H1 (cell line): ENCODE measurements around the gene PTPN12. TPM values are rescaled to one million over a fixed set of nuclear protein-coding genes. Genes with fewer than 3 reads are reported as not detected.

Experiments
- CTCF ChIA-PET: fragments of 300-600 bp; sonication (Branson Sonifier 250); formaldehyde crosslinking; loops from one replicate; lab custom pipeline; 2021; ENCODE audit not compliant: partially characterized antibody; lab: Charles Lee
- POLR2A ChIA-PET: fragments of 300-600 bp; sonication (Branson Sonifier 250); formaldehyde crosslinking; loops from one replicate; lab custom pipeline; 2021; ENCODE audit warnings: inconsistent platforms; ENCODE audit not compliant: partially characterized antibody; lab: Charles Lee
- DNase-seq, 2 experiments: peaks; one replicate each; pipeline versions ENCODE4 v3.0.0 to v3.0.0-alpha.2; 2010 to 2022; ENCODE audit warnings: low spot score in 2 of 2, low read depth in 1 of 2, mixed read lengths in 1 of 2
- FAIRE-seq: peaks from 2 replicates; lab custom pipeline; 2011; peaks lifted over from hg19 to GRCh38; lab: Jason Lieb, UNC
- H2AFZ ChIP-seq: 2 replicates; pipeline ENCODE4 v1.8.1; 2012; ENCODE audit warnings: low read length, inconsistent platforms
- H2AK5ac ChIP-seq: 2 replicates; pipeline ENCODE4 v1.6.1; 2013; ENCODE audit warnings: low read depth, low read length
- H2BK120ac ChIP-seq: replicated peaks from 2 replicates; pipeline ENCODE3; 2013; ENCODE audit warnings: low read depth, low read length, inconsistent platforms
- H2BK12ac ChIP-seq: 2 replicates; pipeline ENCODE4 v1.6.1; 2013; ENCODE audit warnings: low read depth, low read length
- H2BK15ac ChIP-seq: 2 replicates; pipeline ENCODE4 v1.6.1; 2013; ENCODE audit warnings: low read length
- H2BK20ac ChIP-seq: 2 replicates; pipeline ENCODE4 v1.6.1; 2013; ENCODE audit warnings: low read length
- H2BK5ac ChIP-seq: 2 replicates; pipeline ENCODE4 v1.6.1; 2013; ENCODE audit warnings: low read depth, low read length
- H3K14ac ChIP-seq: 2 replicates; pipeline ENCODE4 v1.6.1; 2013; ENCODE audit warnings: inconsistent platforms; ENCODE audit not compliant: insufficient read length
- H3K18ac ChIP-seq: 2 replicates; pipeline ENCODE4 v1.6.1; 2013; ENCODE audit warnings: low read length; ENCODE audit errors: extremely low read depth
- H3K23ac ChIP-seq: 2 replicates; pipeline ENCODE4 v1.6.1; 2013; ENCODE audit warnings: inconsistent platforms; ENCODE audit not compliant: insufficient read length
- H3K23me2 ChIP-seq: 2 replicates; pipeline ENCODE4 v1.6.1; 2013; ENCODE audit warnings: low read depth, low read length
- H3K27ac ChIP-seq: 2 replicates; pipeline ENCODE4 v1.6.1; 2011; ENCODE audit warnings: low read depth, low read length, inconsistent platforms
- H3K27me3 ChIP-seq, 4 experiments: replicated peaks in 1 of 4; 1 replicate in 1 of 4; 2 replicates in 3 of 4; pipeline versions ENCODE4 v1.6.1 to v1.8.1; 2011 to 2013; ENCODE audit warnings: low read length in 3 of 4, mild to moderate bottlenecking in 3 of 4, inconsistent platforms in 2 of 4, mixed read lengths in 2 of 4, moderate library complexity in 1 of 4; ENCODE audit not compliant: control insufficient read depth in 3 of 4, insufficient read depth in 3 of 4; ENCODE audit errors: extremely low read depth in 1 of 4
- H3K36me3 ChIP-seq, 4 experiments: 2 replicates each; pipeline versions ENCODE4 v1.6.1 to v1.8.1; 2011 to 2013; ENCODE audit warnings: mild to moderate bottlenecking in 4 of 4, low read length in 3 of 4, moderate library complexity in 2 of 4, control low read depth in 1 of 4, inconsistent platforms in 1 of 4; ENCODE audit not compliant: insufficient read depth in 4 of 4, control insufficient read depth in 2 of 4
- H3K4ac ChIP-seq: replicated peaks from 2 replicates; pipeline ENCODE3; 2013; ENCODE audit warnings: low read length, low read depth, mixed read lengths, inconsistent platforms; ENCODE audit not compliant: insufficient read length
- H3K4me1 ChIP-seq, 4 experiments: replicated peaks in 1 of 4; 1 replicate in 1 of 4; 2 replicates in 3 of 4; pipeline versions ENCODE4 v1.6.1 to v1.8.1; 2011 to 2013; ENCODE audit warnings: low read length in 3 of 4, inconsistent platforms in 2 of 4, mixed read lengths in 1 of 4; ENCODE audit not compliant: insufficient read depth in 4 of 4, control insufficient read depth in 3 of 4
- H3K4me2 ChIP-seq, 2 experiments: 2 replicates each; pipeline versions ENCODE4 v1.6.1 to v1.8.1; 2011 to 2013; ENCODE audit warnings: low read depth in 2 of 2, low read length in 2 of 2, control low read depth in 1 of 2, inconsistent platforms in 1 of 2, mild to moderate bottlenecking in 1 of 2; ENCODE audit not compliant: insufficient read depth in 1 of 2
- H3K4me3 ChIP-seq, 4 experiments: fragments of 200-600, 300-600 bp in 1 of 4; sonication (generic), shearing (Covaris generic), sonication (Bioruptor Twin) in 1 of 4; 2 replicates each; pipeline versions ENCODE4 v1.5.1 to v1.8.1; 2011 to 2016; ENCODE audit warnings: low read length in 4 of 4, low read depth in 3 of 4, control low read depth in 2 of 4, inconsistent platforms in 2 of 4, mild to moderate bottlenecking in 2 of 4, mixed read lengths in 1 of 4, moderate library complexity in 1 of 4; ENCODE audit not compliant: insufficient read depth in 2 of 4; ENCODE audit errors: extremely low read depth in 1 of 4
- H3K56ac ChIP-seq: replicated peaks from 2 replicates; pipeline ENCODE3; 2013; ENCODE audit warnings: low read depth, mild to moderate bottlenecking, mixed read lengths, low read length, inconsistent platforms; ENCODE audit not compliant: insufficient read length
- H3K79me1 ChIP-seq: 2 replicates; pipeline ENCODE4 v1.6.1; 2013; ENCODE audit warnings: low read depth, low read length, control low read depth
- H3K79me2 ChIP-seq, 2 experiments: 2 replicates each; pipeline versions ENCODE4 v1.6.1 to v1.8.1; 2012 to 2013; ENCODE audit warnings: low read length in 2 of 2, mild to moderate bottlenecking in 2 of 2, inconsistent platforms in 1 of 2; ENCODE audit not compliant: insufficient read depth in 2 of 2, control insufficient read depth in 1 of 2
- H3K9ac ChIP-seq, 4 experiments: replicated peaks in 1 of 4; 1 replicate in 1 of 4; 2 replicates in 3 of 4; pipeline versions ENCODE4 v1.6.1 to v1.8.1; 2011 to 2013; ENCODE audit warnings: low read depth in 3 of 4, low read length in 3 of 4, control low read depth in 2 of 4, mild to moderate bottlenecking in 2 of 4, moderate library complexity in 2 of 4, inconsistent platforms in 1 of 4; ENCODE audit errors: extremely low read depth in 1 of 4
- H3K9me3 ChIP-seq, 2 experiments: 2 replicates each; pipeline versions ENCODE4 v1.6.1 to v1.8.1; 2012 to 2013; ENCODE audit warnings: mild to moderate bottlenecking in 2 of 2, moderate library complexity in 2 of 2, control low read depth in 1 of 2, inconsistent platforms in 1 of 2, low read depth in 1 of 2, low read length in 1 of 2, mixed read lengths in 1 of 2; ENCODE audit not compliant: insufficient read depth in 2 of 2
- H4K20me1 ChIP-seq, 2 experiments: replicated peaks in 1 of 2; 2 replicates each; pipeline versions ENCODE3 to v1.8.1; 2011 to 2013; ENCODE audit warnings: inconsistent platforms in 2 of 2, low read length in 2 of 2, mild to moderate bottlenecking in 1 of 2; ENCODE audit not compliant: insufficient read depth in 2 of 2, control insufficient read depth in 1 of 2
- H4K5ac ChIP-seq: 2 replicates; pipeline ENCODE4 v1.6.1; 2013; ENCODE audit warnings: low read length, low read depth, mixed read lengths, inconsistent platforms; ENCODE audit not compliant: insufficient read length
- H4K8ac ChIP-seq: 2 replicates; pipeline ENCODE4 v1.8.0; 2013; ENCODE audit warnings: mild to moderate bottlenecking, moderate library complexity, low read length, inconsistent platforms; ENCODE audit not compliant: insufficient read depth; ENCODE audit errors: extremely low read depth
- H4K91ac ChIP-seq: replicated peaks from 2 replicates; pipeline ENCODE3; 2013; ENCODE audit warnings: low read length, mixed read lengths, inconsistent platforms; ENCODE audit not compliant: insufficient read length
- WGBS, 2 experiments: shearing (Covaris generic) in 1 of 2; methylation state at CpG; one replicate each; pipeline versions ENCODE4 v1.1.6 to v1.1.7; 2013 to 2015; ENCODE audit warnings: low lambda C conversion rate in 2 of 2, mixed read lengths in 2 of 2, inconsistent platforms in 1 of 2, low coverage in 1 of 2, missing lambda C conversion rate in 1 of 2; ENCODE audit not compliant: insufficient replicate concordance in 2 of 2, insufficient coverage in 1 of 2, insufficient read length in 1 of 2; ENCODE audit errors: extremely low coverage in 1 of 2, missing lambda C conversion rate in 1 of 2; 5-methylcytosine and 5-hydroxymethylcytosine counted together
- polyA plus RNA-seq, 7 experiments: library from polyadenylated mRNA; depleted of rRNA in 3 of 7; stranded (reverse) in 5 of 7; unstranded in 2 of 7; fragments of >200 nt in 5 of 7; fragments of 200-250 nt in 2 of 7; gene quantifications; 1 replicate in 5 of 7; 2 replicates in 1 of 7; 4 replicates in 1 of 7; pipeline versions ENCODE4 v1.2.1 to v1.2.3, GENCODE V29; 2011 to 2013; ENCODE audit warnings: missing spikeins in 2 of 7, mixed read lengths in 2 of 7
- total RNA-seq: library from RNA; stranded (reverse); fragmentation: NEBNext Ultra II Directional; extraction: Animal tissue kit (Norgen Biotek cat#: 25700); gene quantifications from 2 replicates; pipeline ENCODE4 v1.2.1, GENCODE V29; 2021
- TF ChIP-seq, protein P1 (sequence below): IDR thresholded peaks from 2 replicates; pipeline ENCODE4 v1.6.1; 2012; ENCODE audit warnings: inconsistent platforms

The PTPN12 gene
- total and polyA plus RNA-seq, 2 of the 8 experiments (the other 6 are each of a cell fraction or from before 2014, with no cell fraction given), result 39.7 to 132 TPM

DNA sequence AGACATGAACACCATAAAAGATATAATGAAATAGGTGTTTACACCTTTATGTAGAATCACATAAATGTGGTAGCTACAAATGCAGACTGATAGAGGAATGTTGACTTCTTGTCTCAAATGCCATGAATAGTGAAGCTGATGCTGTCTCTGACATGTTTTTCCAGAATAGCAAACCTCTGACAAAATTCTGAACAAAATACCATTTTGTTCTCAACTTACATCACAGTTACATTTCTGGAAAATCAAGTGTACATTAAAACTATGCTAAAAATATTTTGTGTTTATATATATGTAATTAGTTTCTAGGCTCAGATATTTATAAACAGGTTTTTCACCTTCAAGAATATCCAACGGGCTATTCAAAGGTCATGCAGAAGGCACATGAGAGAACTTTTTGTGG lies 16.8 kb upstream of the PTPN12 start:
- Histone ChIP-seq H4K5ac (no peak overlapping the region), H2BK12ac (no peak overlapping the region), H2BK5ac (no peak overlapping the region), H3K14ac (no peak overlapping the region), H3K56ac (no peak overlapping the region), H3K36me3 (no peaks in the 10 kb centered on the region), H2AFZ (no peak overlapping the region), H2BK120ac (no peak overlapping the region), H3K27me3 (no peaks in the 10 kb centered on the region), H3K79me2 (no peaks in the 10 kb centered on the region), H3K79me1 (no peaks in the 10 kb centered on the region), H3K9ac (no peak overlapping the region), H2BK15ac (no peak overlapping the region), H3K27ac (no peak overlapping the region), H2AK5ac (no peak overlapping the region), H3K4me1 (no peaks in the 10 kb centered on the region), H3K9me3 (no peaks in the 10 kb centered on the region), H3K4me3 (no peak overlapping the region), H4K91ac (no peak overlapping the region), H4K20me1 (no peaks in the 10 kb centered on the region), H3K4me2 (no peak overlapping the region), H2BK20ac (no peak overlapping the region), H3K23me2 (no peaks in the 10 kb centered on the region), H3K4ac (no peak overlapping the region), H3K18ac (no peak overlapping the region), H4K8ac (no peak overlapping the region), H3K23ac (no peak overlapping the region)
- 100% methylated on average over 1 of the region's 1 CpG; no CpG with 5 or more reads in 1 of the 2 experiments for WGBS, 2 experiments
- POLR2A ChIA-PET, result no interaction called here
- CTCF ChIA-PET, result no interaction called here
- FAIRE-seq, result no peak
- no peak for DNase-seq
- TF ChIP-seq, protein P1, sequence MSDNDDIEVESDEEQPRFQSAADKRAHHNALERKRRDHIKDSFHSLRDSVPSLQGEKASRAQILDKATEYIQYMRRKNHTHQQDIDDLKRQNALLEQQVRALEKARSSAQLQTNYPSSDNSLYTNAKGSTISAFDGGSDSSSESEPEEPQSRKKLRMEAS, result no peak
